HepG2 (cell line): ENCODE results near the gene PRM2. TPM values are rescaled to one million over a fixed set of nuclear protein-coding genes. Genes with fewer than 3 reads are reported as not detected.

Experiments
- ADNP ChIP-seq: sonication (generic); formaldehyde crosslinking; IDR thresholded peaks from 2 replicates; pipeline ENCODE4 v1.4.0; 2020; ENCODE audit warnings: missing genetic modification reagents
- ELF3 ChIP-seq: IDR thresholded peaks from 2 replicates; pipeline ENCODE4 v1.6.1; 2016; ENCODE audit warnings: missing genetic modification reagents, missing compliant biosample characterization
- FOXP4 ChIP-seq: sonication (generic); formaldehyde crosslinking; IDR thresholded peaks from 2 replicates; pipeline ENCODE4 v1.4.0; 2020; ENCODE audit warnings: missing genetic modification reagents
- HNF1A ChIP-seq, 2 experiments: sonication (generic) in 1 of 2; formaldehyde crosslinking in 1 of 2; IDR thresholded peaks; 2 replicates each; pipeline versions ENCODE4 v1.4.0 to v1.6.1; 2016 to 2020; ENCODE audit warnings: borderline replicate concordance in 1 of 2, low read depth in 1 of 2, mild to moderate bottlenecking in 1 of 2, missing genetic modification reagents in 1 of 2
- LBX2 ChIP-seq: sonication (generic); formaldehyde crosslinking; IDR thresholded peaks from 2 replicates; pipeline ENCODE4 v1.5.0; 2020; ENCODE audit warnings: missing genetic modification reagents, mild to moderate bottlenecking, borderline replicate concordance
- MZF1 ChIP-seq: sonication (generic); formaldehyde crosslinking; IDR thresholded peaks from 2 replicates; pipeline ENCODE4 v1.8.1; 2023; ENCODE audit warnings: mild to moderate bottlenecking, missing genetic modification reagents, borderline replicate concordance
- NCOA5 ChIP-seq: sonication (generic); formaldehyde crosslinking; IDR thresholded peaks from 2 replicates; pipeline ENCODE4 v1.4.0; 2020; ENCODE audit warnings: missing genetic modification reagents
- PRDM4 ChIP-seq: sonication (generic); formaldehyde crosslinking; IDR thresholded peaks from 2 replicates; pipeline ENCODE4 v1.9.0; 2021; ENCODE audit warnings: missing genetic modification reagents, borderline replicate concordance
- SMAD3 ChIP-seq: sonication (generic); formaldehyde crosslinking; IDR thresholded peaks from 2 replicates; pipeline ENCODE4 v1.4.0; 2020; ENCODE audit warnings: missing genetic modification reagents
- SNAPC5 ChIP-seq: sonication (generic); formaldehyde crosslinking; IDR thresholded peaks from 2 replicates; pipeline ENCODE4 v1.8.1; 2023; ENCODE audit warnings: mild to moderate bottlenecking, missing genetic modification reagents, borderline replicate concordance
- TCF12 ChIP-seq, 2 experiments: fragments of 450-650 bp in 1 of 2; sonication (generic) in 1 of 2; formaldehyde crosslinking in 1 of 2; IDR thresholded peaks; 2 replicates each; pipeline versions ENCODE4 v1.6.1 to v1.8.0; 2017 to 2022; ENCODE audit warnings: antibody characterized with exemption in 1 of 2, mild to moderate bottlenecking in 1 of 2, missing genetic modification reagents in 1 of 2, moderate library complexity in 1 of 2
- ZBTB43 ChIP-seq: sonication (generic); formaldehyde crosslinking; conservative IDR thresholded peaks from 2 replicates; pipeline ENCODE4 v1.4.0; 2020; ENCODE audit warnings: missing genetic modification reagents
- ZNF20 ChIP-seq: sonication (generic); formaldehyde crosslinking; IDR thresholded peaks from 2 replicates; pipeline ENCODE4 v1.4.0; 2020; ENCODE audit warnings: mild to moderate bottlenecking, moderate library complexity, missing genetic modification reagents
- ZNF251 ChIP-seq: sonication (generic); formaldehyde crosslinking; IDR thresholded peaks from 2 replicates; pipeline ENCODE4 v1.9.0; 2021; ENCODE audit warnings: mild to moderate bottlenecking, missing genetic modification reagents
- ZNF44 ChIP-seq: sonication (generic); formaldehyde crosslinking; IDR thresholded peaks from 2 replicates; pipeline ENCODE4 v1.5.1; 2020; ENCODE audit warnings: mild to moderate bottlenecking, missing genetic modification reagents
- ZNF589 ChIP-seq: sonication (generic); formaldehyde crosslinking; conservative IDR thresholded peaks from 2 replicates; pipeline ENCODE4 v1.8.0; 2022; ENCODE audit warnings: mild to moderate bottlenecking, moderate library complexity, missing genetic modification reagents
- ZNF878 ChIP-seq: sonication (generic); formaldehyde crosslinking; IDR thresholded peaks from 2 replicates; pipeline ENCODE4 v1.8.1; 2023; ENCODE audit warnings: mild to moderate bottlenecking, missing genetic modification reagents, moderate library complexity
- polyA plus RNA-seq, 8 experiments: library from polyadenylated mRNA; depleted of rRNA in 3 of 8; stranded (reverse) in 7 of 8; unstranded in 1 of 8; fragments of >200 nt; fragmentation: Illumina TruSeq in 4 of 8; extraction: Trizol in 4 of 8; gene quantifications; 2 replicates each; pipeline versions ENCODE4 v1.2.1 to v1.2.3, GENCODE V29; 2011 to 2016; ENCODE audit warnings: low read depth in 4 of 8, missing spikeins in 1 of 8, mixed read lengths in 1 of 8; ENCODE audit not compliant: insufficient read depth in 1 of 8
- total RNA-seq, 5 experiments: library from RNA; depleted of rRNA; stranded (reverse); fragments of >200 nt; fragmentation: Illumina TruSeq; extraction: Trizol; gene quantifications; 2 replicates each; pipeline ENCODE4 v1.2.3, GENCODE V29; 2016; ENCODE audit warnings: low read depth in 1 of 5

Gene PRM2
- total and polyA plus RNA-seq, 2 of the 13 experiments (the other 11 are each of a cell fraction or from before 2014, with no cell fraction given), result 0.54 TPM; not detected in 1

- TF ChIP-seq ZBTB43 (CRISPR knock-in tag) (no peak), ZNF589 (CRISPR knock-in tag) (no peak), ZNF44 (CRISPR knock-in tag) (peak; percentile 87; the same call in 1 of the 2 replicates), NCOA5 (no peak), ZNF251 (CRISPR knock-in tag) (no peak), ELF3 (CRISPR knock-in tag) (no peak), TCF12 (IDR thresholded peaks at IDR 0.05) (no peak), TCF12 (CRISPR knock-in tag; IDR thresholded peaks at IDR 0.05) (no peak), FOXP4 (CRISPR knock-in tag) (peak; percentile 52), MZF1 (CRISPR knock-in tag) (no peak), SNAPC5 (CRISPR knock-in tag) (no peak), HNF1A (IDR thresholded peaks at IDR 0.05; ENCODE audit: low read depth) (no peak), HNF1A (CRISPR knock-in tag; IDR thresholded peaks at IDR 0.05; ENCODE audit: borderline replicate concordance) (no peak), SMAD3 (CRISPR knock-in tag) (peak; percentile 53), PRDM4 (CRISPR knock-in tag) (no peak), ZNF20 (CRISPR knock-in tag) (no peak), ZNF878 (CRISPR knock-in tag) (no peak; the same call in 1 of the 2 replicates), LBX2 (CRISPR knock-in tag) (no peak), ADNP (CRISPR knock-in tag) (no peak)
Observed at GRCh38 chr16:11312718-11313492, 36.6 kb upstream of the PRM2 start (continued).
